Testis (tissue), 2 donors: ENCODE data around the gene USP15.

Experiments
- POLR2A ChIP-seq: fragments of 450-650 bp; IDR thresholded peaks from one replicate; pipeline ENCODE4 v1.6.1; 2017; ENCODE audit warnings: antibody characterized with exemption, mild to moderate bottlenecking, moderate library complexity
- TF ChIP-seq, protein P1 (sequence below), 3 experiments: fragments of 450-650 bp in 2 of 3; fragments of 200-600 bp in 1 of 3; sonication (generic) in 1 of 3; IDR thresholded peaks; one replicate each; pipeline ENCODE4 v1.5.1; 2016 to 2019; ENCODE audit warnings: antibody characterized with exemption in 3 of 3, mild to moderate bottlenecking in 2 of 3, moderate library complexity in 1 of 3

- TF ChIP-seq, protein P1, sequence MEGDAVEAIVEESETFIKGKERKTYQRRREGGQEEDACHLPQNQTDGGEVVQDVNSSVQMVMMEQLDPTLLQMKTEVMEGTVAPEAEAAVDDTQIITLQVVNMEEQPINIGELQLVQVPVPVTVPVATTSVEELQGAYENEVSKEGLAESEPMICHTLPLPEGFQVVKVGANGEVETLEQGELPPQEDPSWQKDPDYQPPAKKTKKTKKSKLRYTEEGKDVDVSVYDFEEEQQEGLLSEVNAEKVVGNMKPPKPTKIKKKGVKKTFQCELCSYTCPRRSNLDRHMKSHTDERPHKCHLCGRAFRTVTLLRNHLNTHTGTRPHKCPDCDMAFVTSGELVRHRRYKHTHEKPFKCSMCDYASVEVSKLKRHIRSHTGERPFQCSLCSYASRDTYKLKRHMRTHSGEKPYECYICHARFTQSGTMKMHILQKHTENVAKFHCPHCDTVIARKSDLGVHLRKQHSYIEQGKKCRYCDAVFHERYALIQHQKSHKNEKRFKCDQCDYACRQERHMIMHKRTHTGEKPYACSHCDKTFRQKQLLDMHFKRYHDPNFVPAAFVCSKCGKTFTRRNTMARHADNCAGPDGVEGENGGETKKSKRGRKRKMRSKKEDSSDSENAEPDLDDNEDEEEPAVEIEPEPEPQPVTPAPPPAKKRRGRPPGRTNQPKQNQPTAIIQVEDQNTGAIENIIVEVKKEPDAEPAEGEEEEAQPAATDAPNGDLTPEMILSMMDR (IDR thresholded peaks at IDR 0.05): no peak
- TF ChIP-seq POLR2A: no peak
Measured at GRCh38 chr12:62409068-62409467, 148.9 kb downstream of the USP15 start.
